BLaER1 treated with 17β-estradiol and CSF1 and Interleukin-3, amounts not matched to agents 10 nM and 100 nM (cell line): ENCODE results near the gene KDELR1.
A peak's percentile ranks its signal among the peaks of the same experiment; 100 is the strongest.

Experiments used
- H3K27ac ChIP-seq, 11 experiments: shearing (Covaris generic); formaldehyde crosslinking; 2 replicates each; pipeline ENCODE4 v1.8.1; 2022
- H3K27me3 ChIP-seq, 11 experiments: shearing (Covaris generic); formaldehyde crosslinking; 2 replicates each; pipeline ENCODE4 v1.8.1; 2022
- H3K36me3 ChIP-seq, 11 experiments: shearing (Covaris generic); formaldehyde crosslinking; 2 replicates each; pipeline ENCODE4 v1.8.1; 2022
- H3K4me1 ChIP-seq, 10 experiments: shearing (Covaris generic); formaldehyde crosslinking; 2 replicates each; pipeline ENCODE4 v1.8.1; 2022
- H3K4me2 ChIP-seq, 11 experiments: shearing (Covaris generic); formaldehyde crosslinking; 2 replicates each; pipeline ENCODE4 v1.8.1; 2022
- H3K4me3 ChIP-seq, 10 experiments: shearing (Covaris generic); formaldehyde crosslinking; 2 replicates each; pipeline ENCODE4 v1.8.1; 2022
- H3K9ac ChIP-seq, 11 experiments: shearing (Covaris generic); formaldehyde crosslinking; 2 replicates each; pipeline ENCODE4 v1.8.1; 2022
- H3K9me3 ChIP-seq, 11 experiments: shearing (Covaris generic); formaldehyde crosslinking; replicated peaks in 1 of 11; 2 replicates each; pipeline ENCODE4 v1.8.1; 2022
- H4K20me1 ChIP-seq, 11 experiments: shearing (Covaris generic); formaldehyde crosslinking; 2 replicates each; pipeline ENCODE4 v1.8.1; 2022
- Cebpa-rat ChIP-seq, 11 experiments: shearing (Covaris generic); IDR thresholded peaks; 2 replicates each; pipeline ENCODE4 v1.8.1; 2022

Gene KDELR1

DNA sequence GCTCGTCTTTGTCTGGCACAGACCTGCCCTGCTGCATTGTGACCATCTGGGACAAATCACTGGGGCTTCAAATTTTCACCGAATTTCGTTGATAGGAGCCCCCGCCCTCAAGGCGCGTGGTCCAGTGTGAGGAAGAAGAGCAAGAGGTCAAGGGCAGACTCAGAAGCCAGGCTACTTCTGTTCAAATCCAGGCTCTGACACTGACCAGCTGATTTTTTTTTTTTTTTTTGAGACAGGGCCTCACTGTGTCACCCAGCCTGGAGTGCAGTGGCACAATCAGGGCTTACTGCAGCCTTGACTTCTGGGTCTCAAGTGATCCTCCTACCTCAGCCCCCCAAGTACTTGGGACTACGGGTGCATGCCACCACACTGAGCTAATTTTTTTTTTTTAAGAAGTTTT, 20.0 kb downstream of the KDELR1 start:
- TF ChIP-seq Cebpa-rat (IDR thresholded peaks at IDR 0.05): no peak
- Histone ChIP-seq H4K20me1 (no peaks in the 10 kb centered on the region), H3K4me3 (no peak overlapping the region), H3K36me3 (no peaks in the 10 kb centered on the region), H3K9me3 (no peaks in the 10 kb centered on the region), H3K27ac (no peak overlapping the region), H3K4me2 (no peak overlapping the region), H3K9ac (no peak overlapping the region; a peak in 1 of 22 replicates), H3K27me3 (no peaks in the 10 kb centered on the region), H3K4me1 (peaks cover 10 to 89% (median 77%) of the 10 kb centered on the region in 10 experiments; a peak in 19 of 20 replicates)

DNA sequence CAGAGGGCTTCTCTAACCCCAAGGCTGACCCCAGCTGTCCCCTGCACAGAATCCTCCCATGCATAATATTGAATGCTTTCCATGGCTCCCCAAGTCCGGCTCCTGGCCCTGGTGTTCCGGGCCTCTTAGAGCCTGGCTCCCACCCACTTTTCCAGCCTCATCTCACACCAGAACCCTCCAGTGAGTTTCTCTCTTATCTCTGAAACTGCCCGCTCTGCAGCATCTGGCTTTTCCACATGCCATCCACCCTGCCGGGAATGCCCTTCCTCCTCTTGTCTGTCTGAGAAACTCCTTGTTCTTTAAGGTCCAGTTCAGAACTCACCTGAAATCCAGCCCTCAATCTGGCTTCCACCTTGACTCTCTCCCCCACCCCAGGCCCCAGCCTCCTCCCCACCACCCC, 20.4 kb downstream of the KDELR1 start:
- Histone ChIP-seq H3K4me2 (no peak overlapping the region; a peak in 1 of 22 replicates), H3K4me3 (no peak overlapping the region), H3K9me3 (no peaks in the 10 kb centered on the region), H3K27ac (no peak overlapping the region), H4K20me1 (no peaks in the 10 kb centered on the region), H3K36me3 (no peaks in the 10 kb centered on the region), H3K9ac (no peak overlapping the region), H3K4me1 (peaks cover 10 to 89% (median 76%) of the 10 kb centered on the region in 10 experiments; a peak in 19 of 20 replicates), H3K27me3 (no peaks in the 10 kb centered on the region)
- TF ChIP-seq Cebpa-rat (IDR thresholded peaks at IDR 0.05): no peak

DNA sequence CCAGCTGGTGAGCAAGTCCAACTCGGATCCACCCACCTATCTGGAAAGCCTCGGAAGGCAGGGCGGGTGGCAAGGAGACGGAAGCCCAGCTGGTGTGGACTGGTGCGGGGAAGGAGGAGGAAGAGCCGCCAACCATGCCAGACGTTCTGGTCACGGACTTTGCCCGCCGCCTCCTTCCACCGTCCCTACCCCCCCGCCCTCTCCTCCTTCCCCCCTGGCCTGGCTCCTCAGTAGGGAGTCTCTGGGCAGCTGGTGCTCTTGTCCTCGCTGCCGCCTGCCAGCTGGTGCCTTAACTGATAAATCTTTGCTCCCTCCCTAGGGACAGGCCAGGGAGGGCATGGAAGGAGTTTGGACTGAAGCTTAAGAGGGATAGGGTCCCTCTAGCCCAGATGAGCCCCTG, 22.4 kb downstream of the KDELR1 start:
- peak overlapping the region; percentile 67 to 87 (median 76) for H3K4me2 ChIP-seq
- peaks cover 15 to 87% (median 72%) of the 10 kb centered on the region in 10 experiments for H3K4me1 ChIP-seq
- H3K27me3 ChIP-seq: no peaks in the 10 kb centered on the region
- H4K20me1 ChIP-seq: no peaks in the 10 kb centered on the region
- no peak for TF ChIP-seq Cebpa-rat (IDR thresholded peaks at IDR 0.05)
- H3K4me3 ChIP-seq: no peak overlapping the region
- no peaks in the 10 kb centered on the region for H3K9me3 ChIP-seq
- no peaks in the 10 kb centered on the region for H3K36me3 ChIP-seq
- H3K9ac ChIP-seq: peak overlapping the region in 10 of 11 experiments; percentile 18 to 66 (median 54); a peak in 15 of 22 replicates
- H3K27ac ChIP-seq: peak overlapping the region in 9 of 11 experiments; percentile 46 to 73 (median 70); a peak in 17 of 22 replicates

DNA sequence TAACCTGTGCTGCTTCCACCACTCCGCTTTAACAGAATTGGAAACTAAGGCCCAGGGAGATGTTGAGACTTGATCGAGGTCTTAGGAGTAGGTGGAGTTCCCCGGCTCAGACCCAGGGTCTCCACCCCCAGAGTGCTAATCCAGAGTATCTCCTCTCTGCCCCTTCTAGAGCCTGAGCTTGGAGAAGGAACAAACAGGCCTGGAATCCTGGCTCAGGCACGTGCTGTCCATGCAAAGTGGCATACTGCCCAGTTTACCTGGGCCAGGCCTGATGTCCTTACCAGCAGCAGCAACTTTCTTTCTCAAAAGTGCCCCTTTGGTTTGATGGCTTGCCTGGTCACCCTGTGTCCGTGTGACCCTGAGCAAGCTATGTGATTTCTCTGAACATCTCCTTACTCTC, 23.5 kb downstream of the KDELR1 start:
- H4K20me1 ChIP-seq: no peaks in the 10 kb centered on the region
- no peaks in the 10 kb centered on the region for H3K27me3 ChIP-seq
- H3K4me1 ChIP-seq: peaks cover 20 to 83% (median 67%) of the 10 kb centered on the region in 10 experiments
- H3K9ac ChIP-seq: peak overlapping the region in 4 of 11 experiments; percentile 33 to 54 (median 42); a peak in 8 of 22 replicates
- peak overlapping the region in 6 of 11 experiments; percentile 5 to 73 (median 64); a peak in 8 of 22 replicates for H3K27ac ChIP-seq
- no peak overlapping the region for H3K4me3 ChIP-seq
- no peaks in the 10 kb centered on the region for H3K9me3 ChIP-seq
- no peaks in the 10 kb centered on the region for H3K36me3 ChIP-seq
- no peak for TF ChIP-seq Cebpa-rat (IDR thresholded peaks at IDR 0.05)
- H3K4me2 ChIP-seq: peak overlapping the region in 6 of 11 experiments; percentile 68 to 85 (median 79); a peak in 11 of 22 replicates

DNA sequence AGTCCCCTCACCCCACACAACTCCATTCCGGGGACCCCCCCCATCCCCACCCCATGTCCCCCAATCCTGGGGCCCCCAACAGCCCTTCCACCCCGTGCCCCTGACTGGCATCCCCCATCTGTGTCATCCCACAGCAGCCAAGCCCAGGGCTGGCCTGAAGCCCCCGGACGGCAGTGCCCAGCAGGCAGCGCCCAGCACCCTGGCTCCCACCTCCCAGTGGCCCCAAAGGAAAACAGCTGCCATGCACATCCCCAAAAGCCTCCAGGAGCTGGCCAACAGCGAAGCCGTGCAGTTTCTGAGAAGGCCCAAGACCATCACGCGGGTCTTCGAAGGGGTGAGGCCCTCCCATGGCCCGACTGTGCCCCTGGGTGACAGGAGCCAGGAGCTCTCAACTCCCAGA, 25.7 kb downstream of the KDELR1 start:
- TF ChIP-seq Cebpa-rat (IDR thresholded peaks at IDR 0.05): no peak
- Histone ChIP-seq H4K20me1 (no peaks in the 10 kb centered on the region), H3K4me2 (peak overlapping the region in 5 of 11 experiments; percentile 1 to 75 (median 31); a peak in 5 of 22 replicates), H3K36me3 (no peaks in the 10 kb centered on the region), H3K4me1 (peaks cover 20 to 70% (median 59%) of the 10 kb centered on the region in 10 experiments), H3K9ac (peak overlapping the region in 1 of 11 experiments; percentile 18; a peak in 2 of 22 replicates), H3K4me3 (no peak overlapping the region), H3K27ac (peak overlapping the region in 2 of 11 experiments; percentile 10 to 42; a peak in 2 of 22 replicates), H3K9me3 (no peaks in the 10 kb centered on the region), H3K27me3 (no peaks in the 10 kb centered on the region)

DNA sequence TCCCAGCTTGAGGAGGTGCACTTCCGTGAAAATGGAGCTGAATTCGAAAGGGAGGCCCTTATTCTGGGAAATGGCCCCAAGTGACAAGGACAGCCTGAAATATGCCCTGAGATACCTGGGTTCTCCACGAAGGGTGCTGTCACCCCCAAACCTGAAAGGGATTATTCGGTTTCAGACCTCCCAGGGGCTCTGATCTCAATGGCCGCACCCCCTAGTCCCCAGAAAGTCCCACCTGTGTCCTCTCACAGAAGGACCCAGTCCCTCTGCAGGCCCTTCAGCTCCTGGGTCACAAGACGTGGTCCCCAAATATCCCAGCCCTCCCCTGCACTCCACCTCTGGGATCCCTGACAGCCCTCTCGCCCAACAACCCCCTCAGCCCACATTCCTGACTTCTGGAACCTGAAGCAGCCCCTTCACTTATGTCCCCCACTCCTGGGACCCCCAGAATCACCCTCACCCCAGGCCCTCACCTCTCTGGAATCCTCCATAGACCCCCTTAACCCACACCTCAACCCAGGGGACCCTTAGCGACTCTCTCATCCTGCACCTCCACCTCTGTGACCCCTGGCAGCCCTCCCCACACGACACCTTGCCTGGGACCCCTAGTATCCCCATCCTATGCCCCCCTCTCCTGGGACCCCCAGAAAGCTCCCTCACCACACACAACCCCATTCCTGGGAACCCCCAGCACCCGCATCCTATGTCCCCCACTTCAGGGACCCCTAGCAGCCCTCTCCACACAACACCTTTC, 26.6 kb downstream of the KDELR1 start:
- Histone ChIP-seq H3K36me3 (peaks cover 0 to 4% (median 0%) of the 10 kb centered on the region in 11 experiments; a peak in 2 of 22 replicates), H3K27ac (peak overlapping the region; percentile 51 to 91 (median 84); a peak in 21 of 22 replicates), H3K4me1 (peaks cover 20 to 66% (median 54%) of the 10 kb centered on the region in 10 experiments), H3K9me3 (no peaks in the 10 kb centered on the region), H4K20me1 (no peaks in the 10 kb centered on the region), H3K4me3 (peak overlapping the region in 9 of 10 experiments; percentile 48 to 77 (median 52); a peak in 19 of 20 replicates), H3K9ac (peak overlapping the region; percentile 61 to 81 (median 72); a peak in 21 of 22 replicates), H3K4me2 (peak overlapping the region; percentile 69 to 94 (median 84)), H3K27me3 (no peaks in the 10 kb centered on the region)
- TF ChIP-seq Cebpa-rat (IDR thresholded peaks at IDR 0.05): no peak

DNA sequence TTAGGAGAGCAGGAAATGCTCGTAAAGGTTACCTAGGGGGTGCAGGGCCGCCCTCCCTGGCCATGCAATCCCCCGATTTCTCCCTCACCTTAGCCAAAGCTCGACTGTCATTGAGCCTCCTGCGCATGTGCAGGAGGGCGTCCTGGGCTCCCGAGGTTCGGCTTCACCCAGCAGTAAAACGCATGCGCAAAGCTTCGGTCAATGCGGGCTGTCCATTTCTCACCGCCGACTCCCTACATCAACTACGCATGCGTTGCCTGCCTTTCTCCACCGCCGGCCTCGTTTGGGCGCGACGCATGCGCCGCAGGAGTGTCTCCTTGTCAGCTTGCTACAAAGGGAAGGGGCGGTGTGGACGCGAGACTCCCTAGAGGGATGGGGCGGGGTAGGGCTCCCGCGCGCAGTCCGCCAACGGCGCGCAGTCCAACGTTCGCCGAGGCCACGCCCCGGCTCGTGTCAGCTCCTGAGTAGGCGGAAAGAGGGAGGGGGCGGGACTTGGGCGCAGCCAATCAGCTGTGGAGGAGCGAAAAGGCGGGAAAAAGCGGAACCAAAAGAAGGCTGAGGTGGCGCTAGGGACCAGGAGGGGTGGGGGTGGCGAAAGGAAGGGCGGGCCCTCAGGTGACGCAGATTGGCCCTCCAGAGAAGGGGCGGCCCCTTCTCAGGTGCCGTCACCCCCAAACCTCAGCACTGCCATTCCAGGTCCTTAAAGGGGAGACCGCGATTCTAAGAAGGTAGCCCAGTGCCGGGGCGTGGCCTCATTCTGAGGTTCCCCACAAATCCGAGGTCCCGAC, 27.3 kb downstream of the KDELR1 start, which contains the start of the genes SYNGR4 and TMEM143:
SYNGR4 (plus strand) TSS at position 558 of the 788 bp plus-strand sequence. CDS start 1,476 bp downstream, outside the sequence.
TMEM143 (minus strand) TSS at position 131 of the 788 bp plus-strand sequence; CDS start at position 111, 20 bp downstream.
- Histone ChIP-seq H3K4me2 (peak within 1 kb of the TSS; percentile 91 to 99 (median 98)), H4K20me1 (no peaks in the 10 kb centered on the region), H3K27ac (peak within 1 kb of the TSS; percentile 74 to 91 (median 89)), H3K9me3 (no peaks in the 10 kb centered on the region), H3K9ac (peak within 1 kb of the TSS; percentile 80 to 88 (median 84)), H3K27me3 (no peaks in the 10 kb centered on the region), H3K4me3 (peak within 1 kb of the TSS; percentile 51 to 77 (median 66)), H3K36me3 (peaks cover 0 to 6% (median 0%) of the 10 kb centered on the region in 11 experiments; a peak in 2 of 22 replicates), H3K4me1 (peaks cover 15 to 58% (median 46%) of the 10 kb centered on the region in 10 experiments)
- no peak for TF ChIP-seq Cebpa-rat (IDR thresholded peaks at IDR 0.05)

DNA sequence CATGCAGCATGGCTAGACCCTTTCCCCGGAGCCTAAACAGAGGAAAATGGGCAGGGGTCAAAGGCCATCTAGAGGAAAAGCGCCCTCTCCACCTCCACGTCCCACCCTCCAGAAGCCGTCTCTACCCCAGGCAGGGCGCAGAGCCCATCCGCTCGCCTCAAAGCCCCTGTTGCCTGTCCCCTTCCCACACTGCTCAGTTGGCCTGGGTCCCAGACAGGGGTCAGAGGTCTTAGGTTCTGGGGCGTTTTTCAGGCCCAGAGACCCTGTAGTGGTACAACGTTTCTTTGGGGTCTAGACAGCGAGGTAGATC, 27.9 kb downstream of the KDELR1 start:
- Histone ChIP-seq H3K4me2 (peak overlapping the region; percentile 88 to 99 (median 98)), H3K27me3 (no peaks in the 10 kb centered on the region), H3K9me3 (no peaks in the 10 kb centered on the region), H3K27ac (peak overlapping the region; percentile 74 to 91 (median 89)), H3K9ac (peak overlapping the region; percentile 80 to 88 (median 84)), H3K4me3 (peak overlapping the region; percentile 51 to 77 (median 66)), H3K36me3 (peaks cover 0 to 6% (median 0%) of the 10 kb centered on the region in 11 experiments; a peak in 2 of 22 replicates), H3K4me1 (peaks cover 10 to 53% (median 41%) of the 10 kb centered on the region in 10 experiments), H4K20me1 (no peaks in the 10 kb centered on the region)
- TF ChIP-seq Cebpa-rat (IDR thresholded peaks at IDR 0.05): no peak
